Keratinocyte (primary cell): Measurements from ENCODE around the gene NDUFS4. TPM values are rescaled to one million over a fixed set of nuclear protein-coding genes. Genes with fewer than 3 reads are reported as not detected.

Experiments
- DNase-seq: peaks from one replicate; pipeline ENCODE4 v3.0.0-alpha.2; 2011; ENCODE audit warnings: low read depth, missing footprints, low spot score
- FAIRE-seq: peaks from 2 replicates; lab custom pipeline; 2011; peaks lifted over from hg19 to GRCh38; lab: Jason Lieb, UNC
- H2AFZ ChIP-seq: 2 replicates; pipeline ENCODE4 v1.6.0; 2012; ENCODE audit warnings: low read length, control low read depth, inconsistent platforms; ENCODE audit not compliant: control insufficient read depth
- H3K27ac ChIP-seq: 2 replicates; pipeline ENCODE4 v1.5.1; 2011; ENCODE audit warnings: low read length; ENCODE audit not compliant: control insufficient read depth, insufficient read depth
- H3K27me3 ChIP-seq: 3 replicates; pipeline ENCODE4 v1.6.0; 2011; ENCODE audit warnings: low read length; ENCODE audit not compliant: control insufficient read depth, insufficient read depth; ENCODE audit errors: extremely low read depth
- H3K36me3 ChIP-seq, 2 experiments: 2 replicates in 1 of 2; 3 replicates in 1 of 2; pipeline ENCODE4 v1.5.1; 2011; ENCODE audit warnings: low read length in 2 of 2, mild to moderate bottlenecking in 1 of 2; ENCODE audit not compliant: control insufficient read depth in 2 of 2, insufficient read depth in 2 of 2; ENCODE audit errors: extremely low read depth in 1 of 2
- H3K4me1 ChIP-seq: 3 replicates; pipeline ENCODE4 v1.5.1; 2011; ENCODE audit warnings: low read length; ENCODE audit not compliant: control insufficient read depth, insufficient read depth; ENCODE audit errors: extremely low read depth
- H3K4me2 ChIP-seq: 3 replicates; pipeline ENCODE4 v1.6.0; 2011; ENCODE audit warnings: low read depth, low read length; ENCODE audit not compliant: control insufficient read depth, insufficient read depth; ENCODE audit errors: extremely low read depth
- H3K4me3 ChIP-seq, 3 experiments: fragments of 200-600 bp in 1 of 3; sonication (generic) in 1 of 3; 2 replicates in 2 of 3; 3 replicates in 1 of 3; pipeline ENCODE4 v1.5.1; 2011 to 2016; ENCODE audit warnings: low read length in 3 of 3, mild to moderate bottlenecking in 3 of 3, control low read depth in 2 of 3, inconsistent platforms in 1 of 3, low read depth in 1 of 3, mixed read lengths in 1 of 3, mixed run types in 1 of 3, moderate library complexity in 1 of 3; ENCODE audit not compliant: control insufficient read depth in 2 of 3, insufficient read depth in 2 of 3; ENCODE audit errors: extremely low read depth in 1 of 3
- H3K79me2 ChIP-seq: 2 replicates; pipeline ENCODE4 v1.6.0; 2012; ENCODE audit warnings: low read length; ENCODE audit not compliant: control insufficient read depth, insufficient read depth
- H3K9ac ChIP-seq: 3 replicates; pipeline ENCODE4 v1.6.0; 2011; ENCODE audit warnings: low read length; ENCODE audit not compliant: control insufficient read depth, insufficient read depth; ENCODE audit errors: extremely low read depth
- H3K9me1 ChIP-seq: 3 replicates; pipeline ENCODE4 v1.6.0; 2011; ENCODE audit warnings: low read length; ENCODE audit not compliant: control insufficient read depth, insufficient read depth; ENCODE audit errors: extremely low read depth
- H3K9me3 ChIP-seq: 2 replicates; pipeline ENCODE4 v1.5.1; 2012; ENCODE audit warnings: low read depth, low read length; ENCODE audit not compliant: control insufficient read depth
- H4K20me1 ChIP-seq: 3 replicates; pipeline ENCODE4 v1.6.0; 2011; ENCODE audit warnings: low read length; ENCODE audit not compliant: control insufficient read depth, insufficient read depth; ENCODE audit errors: extremely low read depth
- EZH2 ChIP-seq: IDR thresholded peaks from one replicate; pipeline ENCODE4 v1.6.1; 2012; ENCODE audit warnings: inconsistent platforms, mild to moderate bottlenecking, low read length, moderate library complexity
- dilution Hi-C: fragments of 300-500 bp; cut with MboI; formaldehyde crosslinking; loops from one replicate; pipeline ENCODE4 v1.7.0; 2020; ENCODE audit warnings: low sequenced_read_pairs; ENCODE audit not compliant: extremely low pct_ligation_motif_present
- polyA plus RNA-seq, 5 experiments: library from polyadenylated mRNA; depleted of rRNA in 3 of 5; stranded (reverse) in 3 of 5; stranded (forward) in 1 of 5; unstranded in 1 of 5; fragments of >200 nt; gene quantifications; 1 replicate in 1 of 5; 2 replicates in 3 of 5; 3 replicates in 1 of 5; pipeline versions ENCODE4 v1.2.1 to v1.2.3, GENCODE V29; 2011 to 2012; ENCODE audit warnings: missing spikeins in 2 of 5, low read depth in 1 of 5, low replicate concordance in 1 of 5
- TF ChIP-seq, protein P1 (sequence below), 3 experiments: IDR thresholded peaks in 1 of 3; conservative IDR thresholded peaks in 1 of 3; optimal IDR thresholded peaks in 1 of 3; 2 replicates in 2 of 3; 3 replicates in 1 of 3; pipeline versions ENCODE3 to v1.5.1; 2011; ENCODE audit warnings: low read length in 3 of 3, mild to moderate bottlenecking in 3 of 3, moderate library complexity in 2 of 3, control low read depth in 1 of 3, inconsistent platforms in 1 of 3; ENCODE audit not compliant: insufficient read depth in 2 of 3; ENCODE audit errors: extremely low read depth in 1 of 3

The NDUFS4 gene
- polyA plus RNA-seq, 1 donor (not counting 4 experiments of a cell fraction or from before 2014, with no cell fraction given), result 118 TPM

DNA sequence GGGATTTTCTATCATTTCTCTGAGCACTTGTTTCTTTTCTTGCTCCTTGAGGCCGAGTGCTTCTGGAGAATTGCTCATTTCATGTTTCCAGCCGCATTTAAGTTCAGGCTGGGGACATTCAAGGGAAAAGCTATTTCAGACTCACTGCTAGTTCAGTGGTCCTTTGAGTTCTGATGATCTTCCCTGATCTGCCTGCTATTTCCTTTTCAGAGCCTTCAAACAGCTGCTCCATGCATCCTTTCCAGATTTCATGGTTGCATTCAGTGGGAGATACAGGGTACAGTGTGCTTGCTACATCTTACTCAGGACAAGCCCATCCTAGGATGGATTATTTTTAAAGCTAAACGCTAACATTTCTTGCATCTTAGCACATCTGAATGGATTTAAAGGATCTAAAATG, 14.7 kb downstream of the NDUFS4 start:
- Histone ChIP-seq H3K27me3 (no peaks in the 10 kb centered on the region), H2AFZ (no peak overlapping the region), H3K27ac (no peak overlapping the region), H3K9me1 (no peaks in the 10 kb centered on the region), H3K4me2 (no peak overlapping the region), H3K9me3 (no peaks in the 10 kb centered on the region), H4K20me1 (no peaks in the 10 kb centered on the region), H3K79me2 (peaks cover 77% of the 10 kb centered on the region), H3K9ac (no peak overlapping the region), H3K4me3 (no peak overlapping the region), H3K36me3 (no peaks in the 10 kb centered on the region), H3K4me1 (no peaks in the 10 kb centered on the region)
- no peak for TF ChIP-seq EZH2
- TF ChIP-seq, protein P1, sequence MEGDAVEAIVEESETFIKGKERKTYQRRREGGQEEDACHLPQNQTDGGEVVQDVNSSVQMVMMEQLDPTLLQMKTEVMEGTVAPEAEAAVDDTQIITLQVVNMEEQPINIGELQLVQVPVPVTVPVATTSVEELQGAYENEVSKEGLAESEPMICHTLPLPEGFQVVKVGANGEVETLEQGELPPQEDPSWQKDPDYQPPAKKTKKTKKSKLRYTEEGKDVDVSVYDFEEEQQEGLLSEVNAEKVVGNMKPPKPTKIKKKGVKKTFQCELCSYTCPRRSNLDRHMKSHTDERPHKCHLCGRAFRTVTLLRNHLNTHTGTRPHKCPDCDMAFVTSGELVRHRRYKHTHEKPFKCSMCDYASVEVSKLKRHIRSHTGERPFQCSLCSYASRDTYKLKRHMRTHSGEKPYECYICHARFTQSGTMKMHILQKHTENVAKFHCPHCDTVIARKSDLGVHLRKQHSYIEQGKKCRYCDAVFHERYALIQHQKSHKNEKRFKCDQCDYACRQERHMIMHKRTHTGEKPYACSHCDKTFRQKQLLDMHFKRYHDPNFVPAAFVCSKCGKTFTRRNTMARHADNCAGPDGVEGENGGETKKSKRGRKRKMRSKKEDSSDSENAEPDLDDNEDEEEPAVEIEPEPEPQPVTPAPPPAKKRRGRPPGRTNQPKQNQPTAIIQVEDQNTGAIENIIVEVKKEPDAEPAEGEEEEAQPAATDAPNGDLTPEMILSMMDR (optimal IDR thresholded peaks at IDR 0.05 in 1 of 3, IDR thresholded peaks at IDR 0.05 in 1 of 3, conservative IDR thresholded peaks at IDR 0.05 in 1 of 3; ENCODE audit: extremely low read depth in 1 of 3, insufficient read depth in 2 of 3, low read length in 3 of 3), result no peak
- FAIRE-seq (no peak), DNase-seq (no peak)
- dilution Hi-C loops, result no loop called here

DNA sequence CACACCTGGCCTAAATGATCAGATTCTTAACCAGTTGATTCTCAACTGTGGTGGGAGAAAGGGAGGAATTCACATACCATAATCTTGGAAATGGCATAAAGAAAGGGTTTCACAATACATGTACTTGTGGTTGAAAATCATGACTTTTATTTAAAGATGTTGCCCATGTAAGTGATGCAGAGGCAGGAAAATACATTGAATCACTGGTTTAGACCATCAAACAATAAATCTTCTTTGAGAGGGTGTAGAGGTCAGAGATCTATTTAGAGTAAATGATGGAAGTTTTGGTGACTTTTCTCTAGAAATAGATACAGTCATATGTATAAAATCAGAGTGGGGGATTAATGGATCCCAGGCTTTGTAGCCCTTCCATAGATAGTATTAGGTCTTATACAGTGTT, 15.4 kb downstream of the NDUFS4 start:
- no peaks in the 10 kb centered on the region for H3K27me3 ChIP-seq
- no peaks in the 10 kb centered on the region for H3K36me3 ChIP-seq
- H3K79me2 ChIP-seq, result peaks cover 76% of the 10 kb centered on the region
- H3K4me3 ChIP-seq, result no peak overlapping the region
- dilution Hi-C loops, result no loop called here
- no peak for FAIRE-seq
- DNase-seq, result no peak
- no peaks in the 10 kb centered on the region for H3K4me1 ChIP-seq
- no peaks in the 10 kb centered on the region for H3K9me3 ChIP-seq
- H3K27ac ChIP-seq, result no peak overlapping the region
- no peak overlapping the region for H2AFZ ChIP-seq
- H3K9ac ChIP-seq, result no peak overlapping the region
- H4K20me1 ChIP-seq, result no peaks in the 10 kb centered on the region
- TF ChIP-seq, protein P1 (optimal IDR thresholded peaks at IDR 0.05 in 1 of 3, IDR thresholded peaks at IDR 0.05 in 1 of 3, conservative IDR thresholded peaks at IDR 0.05 in 1 of 3; ENCODE audit: extremely low read depth in 1 of 3, insufficient read depth in 2 of 3, low read length in 3 of 3), result no peak
- no peak for TF ChIP-seq EZH2
- no peaks in the 10 kb centered on the region for H3K9me1 ChIP-seq
- no peak overlapping the region for H3K4me2 ChIP-seq
